Gastrocnemius medialis (tissue), 4 donors: ENCODE measurements around the gene PTPRN2. TPM values are rescaled to one million over a fixed set of nuclear protein-coding genes. Genes with fewer than 3 reads are reported as not detected.

ENCODE experiments used
- ATAC-seq, 2 donors: fragments of 150-250 bp; one replicate each; pipeline ENCODE4 v1.9.1; 2016
- DNase-seq, 2 donors: peaks; one replicate each; pipeline ENCODE4 v3.0.0-alpha.2; 2019
- H3K27ac ChIP-seq, 4 donors: fragments of 200-600 bp; sonication (generic); 1 replicate in 1 of 4; 2 replicates in 3 of 4; pipeline ENCODE4 v1.5.1; 2016 to 2018; ENCODE audit warnings: mild to moderate bottlenecking in 2 of 4, moderate library complexity in 1 of 4
- H3K27me3 ChIP-seq, 3 donors: fragments of 200-600 bp; sonication (generic) in 2 of 3; 1 replicate in 1 of 3; 2 replicates in 2 of 3; pipeline versions ENCODE4 v1.5.1 to v1.6.0; 2016 to 2019; ENCODE audit warnings: mild to moderate bottlenecking in 1 of 3, moderate library complexity in 1 of 3
- H3K36me3 ChIP-seq, 2 donors: fragments of 200-600 bp; sonication (generic) in 1 of 2; one replicate each; pipeline ENCODE4 v1.5.1; 2017 to 2018
- H3K4me1 ChIP-seq, 2 donors: fragments of 200-600 bp; sonication (generic) in 1 of 2; one replicate each; pipeline ENCODE4 v1.5.1; 2016 to 2017; ENCODE audit warnings: mild to moderate bottlenecking in 2 of 2
- H3K4me3 ChIP-seq, 4 donors: fragments of 200-600 bp; sonication (generic) in 3 of 4; 1 replicate in 1 of 4; 2 replicates in 3 of 4; pipeline ENCODE4 v1.5.1; 2016 to 2019; ENCODE audit warnings: mild to moderate bottlenecking in 2 of 4
- H3K9me3 ChIP-seq, 3 donors: fragments of 200-600 bp; sonication (generic) in 2 of 3; 1 replicate in 1 of 3; 2 replicates in 2 of 3; pipeline ENCODE4 v1.5.1; 2016 to 2019
- POLR2A ChIP-seq, 2 donors: fragments of 450-650 bp; IDR thresholded peaks; one replicate each; pipeline ENCODE4 v1.6.1; 2017; ENCODE audit warnings: antibody characterized with exemption in 2 of 2, mild to moderate bottlenecking in 2 of 2, moderate library complexity in 2 of 2
- in situ Hi-C, 4 donors: fragments of 200-750 bp; cut with MboI; loops; one replicate each; pipeline versions ENCODE4 v1.15.0 to v1.8.0; 2017; ENCODE audit warnings: low sequenced_read_pairs in 4 of 4
- intact Hi-C: fragments of 100-400 bp; cut with DNase I; formaldehyde crosslinking; loops from one replicate; pipeline ENCODE4 v1.15.1; 2023; ENCODE audit warnings: low total_unique reads
- total RNA-seq, 4 donors: library from RNA; depleted of rRNA; stranded (reverse); fragments of >200 nt; gene quantifications; one replicate each; pipeline versions ENCODE4 v1.1.0 to v1.2.3, GENCODE V29; 2016
- TF ChIP-seq, protein P1 (sequence below), 5 experiments: fragments of 450-650 bp in 3 of 5; fragments of 200-600 bp in 2 of 5; sonication (generic) in 2 of 5; IDR thresholded peaks in 4 of 5; conservative IDR thresholded peaks in 1 of 5; 1 replicate in 4 of 5; 2 replicates in 1 of 5; pipeline ENCODE4 v1.5.1; 2016 to 2019; ENCODE audit warnings: antibody characterized with exemption in 5 of 5, mild to moderate bottlenecking in 3 of 5, moderate library complexity in 3 of 5

The PTPRN2 gene
- total RNA-seq, 4 donors from 2014 or later, result 0.66 to 0.85 (median 0.81) TPM

DNA sequence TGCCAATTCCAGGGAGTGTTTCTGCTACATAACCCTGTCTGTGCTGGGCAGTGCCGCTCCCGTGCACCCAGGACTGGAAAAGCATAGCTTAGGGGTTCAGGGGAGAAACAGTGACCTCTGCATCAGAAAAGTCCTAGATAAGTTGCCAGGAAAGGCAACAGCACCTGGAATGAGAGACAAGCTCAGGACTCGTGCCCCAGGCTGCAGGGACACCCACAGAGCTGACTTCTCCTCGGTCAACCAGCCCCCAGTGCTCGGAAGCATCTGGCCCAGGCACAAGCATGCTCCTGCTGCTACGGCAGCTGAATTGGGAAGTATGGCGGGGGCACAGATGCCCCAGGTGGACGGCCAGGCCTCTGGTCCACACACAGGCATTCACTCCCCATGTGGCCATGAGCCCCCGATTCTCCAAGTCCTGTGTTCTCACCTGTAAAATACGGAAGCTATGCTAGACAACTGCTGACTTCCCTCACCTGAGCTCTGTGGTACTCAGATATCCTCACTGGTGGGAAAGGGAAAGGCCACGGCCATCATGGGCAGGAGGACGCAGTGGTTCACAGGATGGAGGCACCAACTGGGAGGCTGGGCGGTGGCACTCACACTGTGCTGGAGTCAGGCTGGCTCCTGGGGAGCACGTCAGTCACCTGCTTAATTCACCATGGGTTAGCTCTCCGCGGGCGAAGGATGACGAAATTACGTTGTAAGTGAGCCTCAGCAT lies 220.5 kb downstream of the PTPRN2 start:
- Histone ChIP-seq H3K4me1 (no peaks in the 10 kb centered on the region), H3K27ac (no peak overlapping the region), H3K36me3 (no peaks in the 10 kb centered on the region), H3K27me3 (no peaks in the 10 kb centered on the region), H3K4me3 (no peak overlapping the region), H3K9me3 (no peaks in the 10 kb centered on the region)
- DNase-seq, result no peak
- no peak for ATAC-seq
- in situ Hi-C loops, result no loop called here
- intact Hi-C loops, result no loop called here
- TF ChIP-seq POLR2A (IDR thresholded peaks at IDR 0.05), result no peak
- TF ChIP-seq, protein P1, sequence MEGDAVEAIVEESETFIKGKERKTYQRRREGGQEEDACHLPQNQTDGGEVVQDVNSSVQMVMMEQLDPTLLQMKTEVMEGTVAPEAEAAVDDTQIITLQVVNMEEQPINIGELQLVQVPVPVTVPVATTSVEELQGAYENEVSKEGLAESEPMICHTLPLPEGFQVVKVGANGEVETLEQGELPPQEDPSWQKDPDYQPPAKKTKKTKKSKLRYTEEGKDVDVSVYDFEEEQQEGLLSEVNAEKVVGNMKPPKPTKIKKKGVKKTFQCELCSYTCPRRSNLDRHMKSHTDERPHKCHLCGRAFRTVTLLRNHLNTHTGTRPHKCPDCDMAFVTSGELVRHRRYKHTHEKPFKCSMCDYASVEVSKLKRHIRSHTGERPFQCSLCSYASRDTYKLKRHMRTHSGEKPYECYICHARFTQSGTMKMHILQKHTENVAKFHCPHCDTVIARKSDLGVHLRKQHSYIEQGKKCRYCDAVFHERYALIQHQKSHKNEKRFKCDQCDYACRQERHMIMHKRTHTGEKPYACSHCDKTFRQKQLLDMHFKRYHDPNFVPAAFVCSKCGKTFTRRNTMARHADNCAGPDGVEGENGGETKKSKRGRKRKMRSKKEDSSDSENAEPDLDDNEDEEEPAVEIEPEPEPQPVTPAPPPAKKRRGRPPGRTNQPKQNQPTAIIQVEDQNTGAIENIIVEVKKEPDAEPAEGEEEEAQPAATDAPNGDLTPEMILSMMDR (IDR thresholded peaks at IDR 0.05 in 4 of 5, conservative IDR thresholded peaks at IDR 0.05 in 1 of 5), result no peak

- Histone ChIP-seq H3K27ac (no peak overlapping the region), H3K4me1 (no peaks in the 10 kb centered on the region), H3K9me3 (no peaks in the 10 kb centered on the region)
Observed at GRCh38 chr7:158366346-158366745, 221.3 kb downstream of the PTPRN2 start.

DNA sequence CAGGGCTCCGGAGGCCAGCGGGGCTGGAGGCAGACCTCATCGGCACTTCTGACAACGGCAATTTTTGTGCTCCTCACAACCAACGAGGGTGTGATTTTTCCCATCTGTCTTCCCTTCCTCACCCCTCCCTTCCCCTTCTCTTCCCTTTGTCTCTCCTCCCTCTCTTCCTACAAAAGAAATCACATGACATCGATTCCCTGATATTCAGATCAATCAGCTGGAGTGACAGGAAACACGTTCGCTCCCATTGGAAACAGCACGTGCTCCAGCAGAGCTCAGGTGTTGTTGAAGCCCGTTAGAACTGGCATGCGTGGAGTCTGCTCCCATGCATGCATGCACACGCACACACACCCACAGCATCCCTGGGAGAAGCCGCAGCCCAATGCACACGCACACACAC lies 222.4 kb downstream of the PTPRN2 start:
- no peak for TF ChIP-seq POLR2A (IDR thresholded peaks at IDR 0.05)
- TF ChIP-seq, protein P1 (IDR thresholded peaks at IDR 0.05 in 4 of 5, conservative IDR thresholded peaks at IDR 0.05 in 1 of 5), result no peak
- ATAC-seq, result no peak
- Histone ChIP-seq H3K4me3 (no peak overlapping the region), H3K36me3 (no peaks in the 10 kb centered on the region), H3K4me1 (no peaks in the 10 kb centered on the region), H3K9me3 (no peaks in the 10 kb centered on the region), H3K27me3 (no peaks in the 10 kb centered on the region), H3K27ac (no peak overlapping the region)
- intact Hi-C loops, result no loop called here
- in situ Hi-C loops, result no loop called here
- no peak for DNase-seq

More at GRCh38 chr7:158366346-158366745, 221.3 kb downstream of the PTPRN2 start:
- Histone ChIP-seq H3K27me3 (no peaks in the 10 kb centered on the region), H3K4me3 (no peak overlapping the region), H3K36me3 (no peaks in the 10 kb centered on the region)
- intact Hi-C loops (no loop called here), in situ Hi-C loops (no loop called here)
- DNase-seq (no peak), ATAC-seq (no peak)
- TF ChIP-seq, protein P1 (IDR thresholded peaks at IDR 0.05 in 4 of 5, conservative IDR thresholded peaks at IDR 0.05 in 1 of 5), result no peak
- TF ChIP-seq POLR2A (IDR thresholded peaks at IDR 0.05), result no peak

DNA sequence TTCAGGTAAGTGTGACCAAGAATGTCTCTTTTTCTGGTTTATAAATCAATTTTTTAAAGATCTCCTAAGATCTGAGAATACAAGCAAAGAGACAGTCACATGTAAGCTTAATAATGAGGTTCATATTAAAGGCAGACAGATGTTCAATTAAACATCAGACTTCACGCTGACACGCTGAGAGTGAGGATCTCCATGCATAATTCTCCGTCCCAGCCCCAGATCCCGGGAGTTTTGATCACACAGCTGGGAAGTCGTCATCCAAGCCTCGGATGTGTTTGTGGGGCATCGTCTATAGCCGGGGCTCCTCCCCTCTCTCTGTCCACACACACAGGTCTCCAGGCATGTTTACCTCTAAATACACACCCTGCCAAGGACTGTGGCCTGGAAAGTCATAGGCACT lies 223.2 kb downstream of the PTPRN2 start:
- no peaks in the 10 kb centered on the region for H3K27me3 ChIP-seq
- in situ Hi-C loops, result no loop called here
- intact Hi-C loops, result no loop called here

More for the DNA sequence above, 223.2 kb downstream of the PTPRN2 start:
- Histone ChIP-seq H3K4me3 (no peak overlapping the region), H3K9me3 (no peaks in the 10 kb centered on the region), H3K36me3 (no peaks in the 10 kb centered on the region), H3K4me1 (no peaks in the 10 kb centered on the region), H3K27ac (no peak overlapping the region)
- ATAC-seq (no peak), DNase-seq (no peak)
- TF ChIP-seq POLR2A (IDR thresholded peaks at IDR 0.05), result no peak
- TF ChIP-seq, protein P1 (IDR thresholded peaks at IDR 0.05 in 4 of 5, conservative IDR thresholded peaks at IDR 0.05 in 1 of 5), result no peak
